Chondrocyte (in vitro differentiated cells): ENCODE measurements around the gene LILRA5. TPM values are rescaled to one million over a fixed set of nuclear protein-coding genes. Genes with fewer than 3 reads are reported as not detected.
A peak's percentile ranks its signal among the peaks of the same experiment; 100 is the strongest.
"Not testable (repeated sequence)": the region's sequence is repeated elsewhere in the genome, so short reads cannot be mapped to it uniquely, and the experiment has no call there.

ENCODE experiments used
- DNase-seq: peaks from one replicate; pipeline ENCODE4 v3.0.0; 2021; ENCODE audit warnings: mixed read lengths, low spot score
- H3K27ac Mint-ChIP-seq: one replicate; pipeline ENCODE4 v1.8.0; 2021; ENCODE audit warnings: mild to moderate bottlenecking, moderate library complexity, mixed read lengths; ENCODE audit not compliant: unreplicated experiment
- H3K27me3 Mint-ChIP-seq: 2 replicates; pipeline ENCODE4 v1.8.0; 2021; ENCODE audit warnings: low read depth, mixed read lengths
- H3K36me3 Mint-ChIP-seq: 2 replicates; pipeline ENCODE4 v1.8.0; 2021; ENCODE audit warnings: low read depth, mixed read lengths
- H3K4me1 Mint-ChIP-seq: 2 replicates; pipeline ENCODE4 v1.8.0; 2021; ENCODE audit warnings: low read depth, mild to moderate bottlenecking, mixed read lengths
- H3K4me3 Mint-ChIP-seq: one replicate; pipeline ENCODE4 v1.8.0; 2021; ENCODE audit warnings: mild to moderate bottlenecking, moderate library complexity, mixed read lengths; ENCODE audit not compliant: unreplicated experiment
- H3K9me3 Mint-ChIP-seq: 2 replicates; pipeline ENCODE4 v1.8.0; 2021; ENCODE audit warnings: low read depth, mixed read lengths
- CTCF ChIP-seq: fragments of 200-600 bp; sonication (generic); IDR thresholded peaks from 2 replicates; pipeline ENCODE4 v1.5.0; 2021; ENCODE audit warnings: antibody characterized with exemption, mild to moderate bottlenecking, moderate library complexity
- long read RNA-seq: library from polyadenylated mRNA; stranded (forward); transcript quantifications from one replicate; pipeline ENCODE4 v2.0.0, GENCODE V29; 2021
- total RNA-seq: library from RNA; stranded (reverse); gene quantifications from 3 replicates; pipeline ENCODE4 v1.2.1, GENCODE V29; 2021

Gene LILRA5
- total RNA-seq: not detected in 3 replicates
- long read RNA-seq: 0 reads

GRCh38 chr19:54312436-54313377 is at the start of gene LILRA5:
LILRA5 (minus strand) TSS chr19:54313166; CDS start chr19:54313019, 147 bp downstream.
- Mint-ChIP-seq H3K27me3 (peaks cover 12% of the 10 kb centered on the region), H3K9me3 (no peaks in the 10 kb centered on the region), H3K27ac (no peak within 1 kb of the TSS), H3K4me3 (no peak within 1 kb of the TSS), H3K36me3 (no peaks in the 10 kb centered on the region), H3K4me1 (no peaks in the 10 kb centered on the region)
- no peak for TF ChIP-seq CTCF
- DNase-seq: no peak

- not testable (repeated sequence) for H3K4me1 Mint-ChIP-seq, H3K9me3 Mint-ChIP-seq, DNase-seq, H3K4me3 Mint-ChIP-seq, H3K27me3 Mint-ChIP-seq, H3K36me3 Mint-ChIP-seq, H3K27ac Mint-ChIP-seq
These were observed 48.9 kb upstream of the LILRA5 start for GRCh38 chr19:54361680-54362422.

GRCh38 chr19:54359149-54359820 is 46.3 kb upstream of the LILRA5 start:
- H3K27ac Mint-ChIP-seq, H3K27me3 Mint-ChIP-seq, H3K4me1 Mint-ChIP-seq, H3K9me3 Mint-ChIP-seq, H3K36me3 Mint-ChIP-seq, H3K4me3 Mint-ChIP-seq, DNase-seq: not testable (repeated sequence)
- peak; percentile 17 for TF ChIP-seq CTCF

DNA sequence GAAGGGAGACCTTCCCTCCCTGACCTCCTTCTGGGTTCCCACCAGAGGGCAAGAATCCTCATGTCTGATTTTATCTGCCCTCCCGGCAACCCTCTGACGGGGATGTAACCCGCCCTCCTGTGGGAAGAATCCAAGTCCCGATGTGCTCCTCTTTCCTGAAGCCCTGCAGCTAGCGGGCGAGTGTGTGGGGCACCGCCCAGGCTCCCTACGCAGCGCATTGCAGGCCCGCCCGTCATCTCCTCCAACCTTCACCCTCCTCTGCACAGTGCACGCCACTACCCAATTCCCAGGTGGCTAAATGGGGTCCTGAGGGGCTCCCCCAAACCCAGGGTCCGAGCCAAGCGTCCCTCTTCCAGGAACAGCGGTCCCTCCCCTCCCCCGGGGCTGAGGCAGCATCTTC is 44.4 kb upstream of the LILRA5 start:
- DNase-seq: no peak
- Mint-ChIP-seq H3K4me3 (no peak overlapping the region), H3K4me1 (no peaks in the 10 kb centered on the region), H3K9me3 (no peaks in the 10 kb centered on the region), H3K36me3 (no peaks in the 10 kb centered on the region), H3K27me3 (peaks cover 7% of the 10 kb centered on the region), H3K27ac (no peak overlapping the region)
- no peak for TF ChIP-seq CTCF

DNA sequence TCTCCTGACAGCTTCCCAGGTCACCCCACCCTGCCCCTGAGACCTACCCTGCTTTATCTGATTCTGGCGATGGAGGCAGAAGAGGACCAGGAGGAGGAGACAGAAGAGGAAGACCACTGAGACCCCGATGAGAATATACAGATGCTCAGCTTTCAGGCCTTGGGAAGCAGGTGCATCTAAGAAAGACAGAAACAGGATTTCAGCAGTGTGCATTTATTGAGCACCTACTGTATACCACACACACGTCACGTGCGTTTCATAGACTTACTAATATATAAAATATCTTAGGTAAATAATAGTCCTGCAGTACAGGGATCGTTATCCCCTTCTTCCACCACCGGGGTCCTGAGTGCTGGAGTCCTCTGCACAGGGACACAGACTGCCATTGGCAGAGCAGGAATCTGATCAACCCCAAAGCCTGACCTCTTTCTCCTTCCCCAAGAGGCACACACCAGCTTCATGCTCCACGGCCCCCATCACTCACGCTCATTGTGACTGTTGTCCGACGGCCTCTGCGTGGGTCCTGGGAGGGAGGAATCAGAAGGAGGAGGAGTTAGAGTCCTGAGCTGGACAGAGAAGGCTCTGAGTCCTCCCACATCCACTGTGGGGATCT is 43.6 kb upstream of the LILRA5 start:
- Mint-ChIP-seq H3K4me1 (no peaks in the 10 kb centered on the region), H3K4me3 (no peak overlapping the region), H3K9me3 (no peaks in the 10 kb centered on the region), H3K27ac (no peak overlapping the region), H3K27me3 (peaks cover 8% of the 10 kb centered on the region), H3K36me3 (no peaks in the 10 kb centered on the region)
- no peak for DNase-seq
- TF ChIP-seq CTCF: no peak
